OCI-LY1 (cell line): Measurements from ENCODE around the gene TMEM260.

Experiments
- H2AFZ ChIP-seq: fragments of 200-600 bp; sonication (generic), shearing (Covaris generic); 2 replicates; pipeline ENCODE4 v1.6.0; 2014; ENCODE audit warnings: antibody characterized with exemption, mild to moderate bottlenecking, low read length
- H3F3A ChIP-seq: fragments of 200-600 bp; sonication (generic), shearing (Covaris generic); 2 replicates; pipeline ENCODE4 v1.6.0; 2014; ENCODE audit warnings: mild to moderate bottlenecking, antibody characterized with exemption, low read length, moderate library complexity; ENCODE audit not compliant: insufficient read depth
- H3K27ac ChIP-seq: fragments of 200-600 bp; sonication (generic); 2 replicates; pipeline ENCODE4 v1.5.1; 2014; ENCODE audit warnings: low read length, mixed run types, mild to moderate bottlenecking, low read depth; ENCODE audit not compliant: poor library complexity, severe bottlenecking
- H3K27me3 ChIP-seq: fragments of 200-600 bp; sonication (generic); 2 replicates; pipeline ENCODE4 v1.6.0; 2014; ENCODE audit warnings: antibody characterized with exemption, mild to moderate bottlenecking, low read length, moderate library complexity; ENCODE audit not compliant: insufficient read depth
- H3K36me3 ChIP-seq: fragments of 200-600 bp; sonication (generic); 2 replicates; pipeline ENCODE4 v1.6.1; 2014; ENCODE audit warnings: mild to moderate bottlenecking, antibody characterized with exemption, low read length, moderate library complexity, mixed read lengths; ENCODE audit not compliant: insufficient read depth
- H3K4me1 ChIP-seq: fragments of 200-600 bp; sonication (generic); 2 replicates; pipeline ENCODE4 v1.5.1; 2014; ENCODE audit warnings: mild to moderate bottlenecking, low read length, moderate library complexity; ENCODE audit not compliant: insufficient read depth, severe bottlenecking
- H3K4me2 ChIP-seq: fragments of 200-600 bp; sonication (generic), shearing (Covaris generic); 2 replicates; pipeline ENCODE4 v1.6.1; 2014; ENCODE audit warnings: low read length
- H3K4me3 ChIP-seq: fragments of 200-600 bp; sonication (generic); 2 replicates; pipeline ENCODE4 v1.5.1; 2014; ENCODE audit warnings: low read length, low read depth, mild to moderate bottlenecking, mixed read lengths; ENCODE audit not compliant: poor library complexity, severe bottlenecking
- H3K79me2 ChIP-seq: fragments of 200-600 bp; shearing (Covaris generic); 2 replicates; pipeline ENCODE4 v1.6.1; 2016; ENCODE audit warnings: mixed run types, low read length, mixed read lengths; ENCODE audit not compliant: insufficient read depth
- H3K9ac ChIP-seq: fragments of 200-600 bp; sonication (generic), shearing (Covaris generic); 2 replicates; pipeline ENCODE4 v1.6.1; 2014; ENCODE audit warnings: mild to moderate bottlenecking, low read length, mixed read lengths
- H3K9me2 ChIP-seq: fragments of 200-600 bp; sonication (generic), shearing (Covaris generic); 2 replicates; pipeline ENCODE4 v1.6.1; 2014; ENCODE audit warnings: low read depth, mild to moderate bottlenecking, low read length, mixed read lengths
- H3K9me3 ChIP-seq: fragments of 200-600 bp; shearing (Covaris generic); 2 replicates; pipeline ENCODE4 v1.6.1; 2014; ENCODE audit warnings: low read length, mixed read lengths
- H4K20me1 ChIP-seq: fragments of 200-600 bp; sonication (generic), shearing (Covaris generic); 2 replicates; pipeline ENCODE4 v1.6.0; 2016; ENCODE audit warnings: mild to moderate bottlenecking, low read length; ENCODE audit not compliant: insufficient read depth
- EZH2 ChIP-seq: fragments of 200-600 bp; sonication (generic), shearing (Covaris generic); IDR thresholded peaks from 2 replicates; pipeline ENCODE4 v1.8.0; 2017; ENCODE audit warnings: borderline replicate concordance, mixed run types, mild to moderate bottlenecking, antibody characterized with exemption, low read length, moderate library complexity, mixed read lengths
- TF ChIP-seq, protein P1 (sequence below): fragments of 200-600 bp; sonication (generic), shearing (Covaris generic); IDR thresholded peaks from 2 replicates; pipeline ENCODE4 v1.5.1; 2017; ENCODE audit warnings: mild to moderate bottlenecking, antibody characterized with exemption, low read length, moderate library complexity, mixed read lengths

TMEM260 gene

GRCh38 chr14:56559182-56559581, 20.4 kb upstream of the TMEM260 start:
- Histone ChIP-seq H3K27ac (no peak overlapping the region), H3K9me3 (0 out of 2 replicates have a peak, but pooled peaks cover 3% of the 10 kb centered on the region), H3K4me1 (no peaks in the 10 kb centered on the region), H3K27me3 (no peaks in the 10 kb centered on the region), H3K9ac (no peak overlapping the region), H2AFZ (no peak overlapping the region), H4K20me1 (no peaks in the 10 kb centered on the region), H3K9me2 (no peaks in the 10 kb centered on the region), H3F3A (no peaks in the 10 kb centered on the region), H3K79me2 (no peaks in the 10 kb centered on the region), H3K4me2 (no peak overlapping the region), H3K36me3 (no peaks in the 10 kb centered on the region), H3K4me3 (no peak overlapping the region)
- TF ChIP-seq, protein P1, sequence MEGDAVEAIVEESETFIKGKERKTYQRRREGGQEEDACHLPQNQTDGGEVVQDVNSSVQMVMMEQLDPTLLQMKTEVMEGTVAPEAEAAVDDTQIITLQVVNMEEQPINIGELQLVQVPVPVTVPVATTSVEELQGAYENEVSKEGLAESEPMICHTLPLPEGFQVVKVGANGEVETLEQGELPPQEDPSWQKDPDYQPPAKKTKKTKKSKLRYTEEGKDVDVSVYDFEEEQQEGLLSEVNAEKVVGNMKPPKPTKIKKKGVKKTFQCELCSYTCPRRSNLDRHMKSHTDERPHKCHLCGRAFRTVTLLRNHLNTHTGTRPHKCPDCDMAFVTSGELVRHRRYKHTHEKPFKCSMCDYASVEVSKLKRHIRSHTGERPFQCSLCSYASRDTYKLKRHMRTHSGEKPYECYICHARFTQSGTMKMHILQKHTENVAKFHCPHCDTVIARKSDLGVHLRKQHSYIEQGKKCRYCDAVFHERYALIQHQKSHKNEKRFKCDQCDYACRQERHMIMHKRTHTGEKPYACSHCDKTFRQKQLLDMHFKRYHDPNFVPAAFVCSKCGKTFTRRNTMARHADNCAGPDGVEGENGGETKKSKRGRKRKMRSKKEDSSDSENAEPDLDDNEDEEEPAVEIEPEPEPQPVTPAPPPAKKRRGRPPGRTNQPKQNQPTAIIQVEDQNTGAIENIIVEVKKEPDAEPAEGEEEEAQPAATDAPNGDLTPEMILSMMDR, result no peak
- TF ChIP-seq EZH2, result no peak

DNA sequence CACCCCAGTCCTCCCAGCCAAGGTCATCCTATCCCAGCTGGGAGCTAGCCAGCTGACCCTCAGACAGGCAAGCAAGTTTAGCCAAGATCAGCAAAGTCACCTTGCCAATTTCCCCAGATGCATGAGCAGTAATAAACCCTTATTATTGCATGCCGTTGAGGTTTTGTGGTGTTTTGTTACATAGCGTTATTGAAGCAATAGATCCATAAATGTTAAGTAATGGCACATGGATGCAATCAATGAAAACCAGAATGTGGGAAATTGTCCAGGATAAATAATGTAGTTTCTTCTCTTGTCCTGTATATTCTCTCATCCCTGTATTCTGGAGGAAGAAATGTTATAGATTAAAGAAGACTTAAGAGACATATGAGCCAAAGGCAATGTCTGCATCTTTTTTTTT, 18.0 kb upstream of the TMEM260 start:
- H3K27me3 ChIP-seq, result no peaks in the 10 kb centered on the region
- H3K36me3 ChIP-seq, result no peaks in the 10 kb centered on the region
- H2AFZ ChIP-seq, result no peak overlapping the region
- 0 out of 2 replicates have a peak, but pooled peaks cover 3% of the 10 kb centered on the region for H3K9me3 ChIP-seq
- no peak overlapping the region for H3K4me2 ChIP-seq
- H3K27ac ChIP-seq, result no peak overlapping the region
- H3F3A ChIP-seq, result no peaks in the 10 kb centered on the region
- no peak overlapping the region for H3K9ac ChIP-seq
- H3K79me2 ChIP-seq, result no peaks in the 10 kb centered on the region
- no peaks in the 10 kb centered on the region for H3K4me1 ChIP-seq
- H3K4me3 ChIP-seq, result no peak overlapping the region
- TF ChIP-seq EZH2, result no peak
- TF ChIP-seq, protein P1, result no peak
- no peaks in the 10 kb centered on the region for H4K20me1 ChIP-seq
- no peaks in the 10 kb centered on the region for H3K9me2 ChIP-seq

- Histone ChIP-seq H3F3A (no peaks in the 10 kb centered on the region), H4K20me1 (no peaks in the 10 kb centered on the region), H3K79me2 (no peaks in the 10 kb centered on the region), H3K4me3 (no peak overlapping the region), H3K9me2 (no peaks in the 10 kb centered on the region), H3K4me2 (no peak overlapping the region), H2AFZ (no peak overlapping the region), H3K4me1 (no peaks in the 10 kb centered on the region), H3K27me3 (no peaks in the 10 kb centered on the region), H3K36me3 (no peaks in the 10 kb centered on the region), H3K9me3 (0 out of 2 replicates have a peak, but pooled peaks cover 3% of the 10 kb centered on the region), H3K9ac (no peak overlapping the region), H3K27ac (no peak overlapping the region)
- TF ChIP-seq EZH2, result no peak
- TF ChIP-seq, protein P1, result no peak
Measured at GRCh38 chr14:56562883-56563282, 16.7 kb upstream of the TMEM260 start.
